Stimulated activated CD4-positive, alpha-beta T cell treated with anti-CD3 and anti-CD28 coated beads, Interleukin-15, amount 100 ng/mL, for 24 hours (primary cell): Measurements from ENCODE around the gene FNBP1.

Experiments used
- DNase-seq: peaks from one replicate; pipeline ENCODE4 v3.0.0-alpha.2; 2020

Gene FNBP1

DNA sequence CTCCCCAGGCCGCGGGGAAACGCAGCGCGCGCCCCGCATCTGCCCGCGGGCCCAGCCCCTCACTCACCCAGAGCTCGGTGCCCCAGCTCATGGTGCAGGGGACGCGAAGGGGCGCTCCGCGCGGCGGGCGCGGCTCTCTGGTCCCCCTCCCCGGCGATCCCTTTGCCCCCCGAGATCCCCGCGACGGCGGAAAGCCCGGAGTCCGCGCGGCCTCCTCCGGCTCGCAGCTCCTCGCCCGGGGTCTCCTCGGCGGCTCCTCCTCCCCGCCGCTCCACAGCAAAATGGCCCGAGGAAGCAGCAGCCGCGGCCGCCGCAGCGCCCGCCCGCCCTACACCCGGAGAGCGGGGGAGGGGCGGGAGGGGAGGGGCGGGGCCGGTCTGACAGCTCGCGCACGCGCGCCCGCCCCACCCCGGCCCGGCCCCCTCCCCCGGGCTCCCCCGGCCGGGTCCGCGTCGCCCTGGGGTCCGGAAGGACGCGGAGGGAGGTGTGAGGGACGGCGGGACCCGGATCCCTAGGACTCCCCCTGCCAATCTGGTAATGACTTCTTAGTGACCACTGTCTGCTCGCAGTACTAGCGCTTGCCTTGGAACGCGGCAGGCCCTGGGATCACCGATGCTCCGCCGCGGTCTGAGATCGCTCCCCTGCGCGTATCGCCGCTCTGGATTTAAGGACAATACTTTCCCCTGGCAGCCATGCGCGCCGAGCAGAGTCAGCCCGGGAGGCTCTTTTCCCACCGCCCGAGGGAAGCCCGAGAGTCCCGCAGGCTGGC lies at the start of gene FNBP1:
Gene FNBP1 (minus strand): TSS at position 305 of the 769 bp plus-strand sequence. CDS start 214 bp downstream, at position 91.
- DNase-seq, result peak; percentile 86

GRCh38 chr9:130090915-130091314 lies 47.9 kb upstream of the FNBP1 start:
- DNase-seq, result no peak

DNA sequence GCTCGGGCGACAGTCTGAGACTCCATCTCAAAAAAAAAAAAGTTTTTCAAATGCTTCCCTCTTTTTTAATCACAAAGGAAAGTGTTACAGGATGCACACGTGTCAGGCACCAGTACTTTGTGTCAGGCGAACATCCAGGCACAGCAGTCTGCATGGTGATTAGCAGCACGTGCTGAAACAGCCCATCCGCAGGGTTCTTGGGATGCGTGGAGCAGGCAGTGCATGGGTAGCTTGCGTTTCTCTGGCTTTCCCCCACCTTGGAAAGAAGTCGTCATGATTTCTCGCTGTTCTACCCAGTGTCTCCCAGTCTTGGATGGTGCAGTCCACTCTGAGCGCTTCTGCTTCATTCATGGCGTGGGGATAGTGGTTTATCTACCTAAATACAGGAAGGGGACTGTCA lies 46.2 kb upstream of the FNBP1 start:
- no peak for DNase-seq

- no peak for DNase-seq
Measured at GRCh38 chr9:130088051-130088450, 45.1 kb upstream of the FNBP1 start.

DNA sequence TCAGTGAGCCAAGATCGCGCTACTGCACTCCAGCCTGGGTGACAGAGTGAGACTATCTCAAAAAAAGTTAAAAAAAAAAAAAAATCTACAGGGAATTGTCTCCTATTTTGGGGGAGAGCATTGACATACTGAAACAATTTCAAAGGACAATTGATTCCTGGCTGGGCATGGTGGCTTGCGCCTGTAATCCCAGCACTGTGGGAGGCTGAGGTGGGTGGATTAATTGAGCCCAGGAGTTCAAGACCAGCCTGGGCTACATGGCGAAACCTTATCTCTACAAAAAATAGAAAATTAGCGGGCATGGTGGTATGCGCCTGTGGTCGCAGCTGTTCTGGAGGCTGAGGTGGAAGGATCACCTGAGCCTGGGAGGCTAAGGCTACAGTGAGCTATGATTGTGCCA lies 41.3 kb upstream of the FNBP1 start:
- no peak for DNase-seq

GRCh38 chr9:130078547-130078946 lies 35.6 kb upstream of the FNBP1 start:
- DNase-seq, result no peak

DNA sequence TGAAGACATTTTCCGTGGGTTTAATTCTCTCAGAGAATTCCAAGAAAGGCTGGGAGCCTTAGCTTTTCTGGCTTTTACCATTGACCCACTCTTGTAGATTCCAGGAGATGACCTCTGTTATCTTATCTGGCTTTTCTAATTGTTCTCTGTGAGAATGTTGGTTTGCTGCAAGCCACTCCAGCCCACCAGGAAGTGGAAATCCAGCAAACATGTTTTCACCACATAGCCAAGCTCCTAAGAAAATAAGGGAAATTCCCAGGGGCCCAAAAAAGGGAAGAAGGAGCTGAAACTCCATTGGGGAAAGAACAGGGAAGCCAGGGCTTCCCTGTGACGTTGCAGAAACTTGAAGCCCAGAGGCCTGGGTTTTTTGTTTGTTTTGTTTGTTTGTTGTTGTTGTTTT lies 30.4 kb upstream of the FNBP1 start:
- DNase-seq, result no peak

DNA sequence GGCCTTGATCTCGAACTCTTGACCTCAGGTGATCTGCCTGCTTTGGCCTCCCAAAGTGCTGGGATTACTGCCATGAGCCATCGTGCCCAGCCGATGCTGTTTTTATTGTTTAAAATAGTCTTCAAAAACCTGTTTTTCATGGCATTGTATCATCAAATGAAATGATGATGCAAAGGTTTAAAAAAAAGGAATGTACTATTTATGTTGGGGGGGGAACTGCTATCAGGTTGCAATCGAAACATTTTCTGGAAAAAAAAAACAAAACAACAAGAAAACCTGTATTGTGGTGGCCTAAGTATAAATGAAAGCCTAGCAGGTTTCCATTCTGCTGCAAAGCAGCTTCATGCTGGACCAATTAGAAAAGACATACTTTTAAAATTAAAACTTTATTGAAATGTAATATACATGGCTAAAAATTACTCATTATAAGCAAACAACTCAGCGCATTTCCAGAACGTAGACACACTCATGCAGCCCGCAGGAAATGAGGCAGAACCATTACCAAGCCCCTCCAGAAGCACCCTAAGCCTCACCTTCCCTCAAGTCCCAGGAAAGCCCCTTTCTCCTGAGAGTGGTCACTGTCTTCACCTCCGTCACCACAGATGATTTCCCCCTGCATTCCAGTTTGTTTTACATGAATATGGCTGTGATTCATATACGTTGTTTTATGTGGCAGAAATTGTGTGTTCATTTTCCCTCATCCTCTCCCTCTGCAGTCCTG lies 29.7 kb upstream of the FNBP1 start:
- peak; percentile 5 for DNase-seq

- DNase-seq, result no peak
Measured at GRCh38 chr9:130069048-130069447, 26.1 kb upstream of the FNBP1 start.

- DNase-seq, result no peak
Measured at GRCh38 chr9:130064621-130065020, 21.6 kb upstream of the FNBP1 start.

DNA sequence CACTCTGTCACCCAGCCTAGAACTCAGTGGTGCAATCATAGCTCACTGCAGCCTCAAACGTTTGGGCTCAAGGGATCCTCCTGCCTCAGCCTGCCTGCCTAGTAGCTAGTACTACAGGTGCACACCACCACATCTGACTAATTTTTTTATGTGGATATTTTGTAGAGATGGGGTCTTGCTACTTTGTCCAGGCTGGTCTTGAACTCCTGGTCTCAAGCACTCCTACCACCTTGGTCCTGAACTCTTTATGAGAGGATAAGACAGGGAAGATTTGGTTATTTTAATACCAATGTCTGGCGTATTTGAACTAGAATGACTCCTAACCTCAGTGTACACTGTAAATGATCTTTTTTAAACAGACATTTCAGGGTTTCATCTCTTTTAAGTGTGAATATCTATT lies 19.8 kb upstream of the FNBP1 start:
- DNase-seq, result no peak

GRCh38 chr9:130060296-130060695 lies 17.3 kb upstream of the FNBP1 start:
- no peak for DNase-seq

DNA sequence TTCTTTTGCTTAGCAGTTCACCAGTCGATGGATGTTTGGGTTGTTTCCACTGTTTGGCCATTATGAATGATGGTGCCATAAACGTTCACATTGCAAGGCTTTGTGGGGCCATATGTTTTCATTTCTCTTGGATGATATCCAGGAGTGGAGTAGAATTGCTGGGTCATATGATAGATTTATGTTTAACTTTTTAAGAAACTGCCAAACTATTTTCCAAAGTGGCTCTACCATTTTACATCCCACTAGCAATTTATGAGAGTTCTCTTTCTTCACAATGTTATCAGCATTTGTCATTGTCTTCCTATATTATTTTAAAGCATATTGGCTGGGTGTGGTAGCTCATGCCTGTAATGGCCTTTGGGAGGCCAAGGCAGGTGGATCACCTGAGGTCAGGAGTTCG lies 15.9 kb upstream of the FNBP1 start:
- no peak for DNase-seq

- no peak for DNase-seq
Measured at GRCh38 chr9:130058154-130058553, 15.2 kb upstream of the FNBP1 start.

DNA sequence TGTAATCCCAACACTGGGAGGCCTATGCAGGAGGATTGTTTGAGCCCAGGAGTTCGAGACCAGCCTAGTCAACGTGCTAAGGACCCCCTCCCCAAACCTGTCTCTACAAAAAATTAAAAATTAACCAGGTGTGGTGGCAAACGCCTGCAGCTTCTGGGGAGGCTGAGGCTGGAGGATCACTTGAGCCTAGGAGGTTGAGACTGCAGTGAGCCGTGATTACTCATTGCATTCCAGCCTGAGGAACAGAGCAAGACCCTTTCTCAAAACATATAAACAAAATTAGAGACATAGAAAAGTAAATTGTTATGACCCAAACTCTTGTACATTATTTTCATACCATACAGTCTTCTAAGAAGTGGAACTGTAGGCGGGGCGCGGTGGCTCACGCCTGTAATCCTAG lies 11.8 kb upstream of the FNBP1 start:
- DNase-seq, result no peak

GRCh38 chr9:130054325-130054786 lies 11.4 kb upstream of the FNBP1 start:
- no peak for DNase-seq

GRCh38 chr9:130053504-130054324 lies 10.7 kb upstream of the FNBP1 start, which contains the start of gene GPR107:
Gene GPR107 (plus strand): TSS chr9:130053906. CDS start chr9:130053933, 27 bp downstream.
- peak; percentile 89 for DNase-seq

- no peak for DNase-seq
Measured at GRCh38 chr9:130053109-130053503, 10.1 kb upstream of the FNBP1 start.

- DNase-seq, result no peak
Measured at GRCh38 chr9:130051855-130052254, 8.9 kb upstream of the FNBP1 start.

DNA sequence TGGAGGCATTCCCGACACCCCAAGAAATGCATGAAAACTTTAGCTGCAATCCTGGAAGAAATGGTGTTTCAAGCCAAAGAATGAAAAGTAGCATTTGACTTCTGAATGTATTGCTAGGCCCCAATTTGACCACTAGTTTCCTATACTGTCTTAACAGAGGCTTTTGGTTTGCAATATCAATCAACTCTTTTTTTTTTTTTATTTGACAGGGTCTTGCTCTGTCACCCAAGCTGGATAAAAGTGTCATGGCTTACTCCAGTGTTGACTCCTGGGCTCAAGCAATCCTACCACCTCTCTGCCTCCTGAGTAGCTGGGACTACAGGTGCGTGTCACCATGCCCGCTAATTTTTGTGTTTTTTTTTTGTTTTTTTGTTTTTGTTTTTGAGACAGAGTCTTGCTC lies 7.5 kb upstream of the FNBP1 start:
- DNase-seq, result no peak

GRCh38 chr9:130049431-130050210 lies 6.6 kb upstream of the FNBP1 start:
- DNase-seq, result no peak

DNA sequence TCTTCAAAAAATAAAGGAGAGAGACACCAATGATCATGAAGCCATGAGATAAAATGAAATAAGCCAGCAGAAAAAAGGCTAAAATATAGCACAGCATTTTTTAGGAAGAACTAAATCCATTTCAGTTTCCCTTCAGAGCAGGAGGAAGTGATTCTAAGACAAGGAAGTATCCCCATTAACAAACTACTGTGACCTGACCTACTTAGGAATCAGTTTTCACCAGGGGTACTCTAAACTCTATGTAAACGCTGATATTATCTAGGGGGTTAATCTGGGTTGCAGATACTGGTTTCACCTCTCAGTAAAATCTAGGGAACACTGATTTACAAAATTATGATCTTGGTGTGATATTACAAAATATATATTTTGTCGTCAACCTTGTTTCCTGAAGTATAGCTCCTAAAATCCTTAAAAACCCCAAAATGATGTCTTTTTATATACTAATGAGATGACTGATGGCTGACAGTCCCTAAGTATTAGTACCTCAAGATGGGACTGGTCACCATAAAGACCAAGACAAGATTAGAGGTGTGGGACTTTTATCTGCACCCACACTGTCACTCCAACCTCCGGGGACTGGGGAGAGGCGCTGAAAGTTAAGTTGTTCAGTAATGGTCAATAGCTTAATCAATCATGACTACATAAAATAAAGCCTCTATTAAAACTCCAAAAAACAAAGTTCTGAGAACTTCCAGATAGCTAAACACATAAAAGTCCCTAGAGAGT lies 2.9 kb upstream of the FNBP1 start:
- no peak for DNase-seq
